M059J (cell line): ENCODE measurements around the gene PRPH. TPM values are rescaled to one million over a fixed set of nuclear protein-coding genes. Genes with fewer than 3 reads are reported as not detected.
A peak's percentile ranks its signal among the peaks of the same experiment; 100 is the strongest.
"Not testable (repeated sequence)": the region's sequence is repeated elsewhere in the genome, so short reads cannot be mapped to it uniquely, and the experiment has no call there.

ENCODE experiments used
- DNase-seq: peaks from one replicate; pipeline ENCODE4 v3.0.0-alpha.2; 2012; ENCODE audit warnings: low read depth
- total RNA-seq: library from RNA; depleted of rRNA; stranded (reverse); fragments of >200 nt; shearing (Covaris generic); gene quantifications from 2 replicates; pipeline ENCODE4 v1.2.3, GENCODE V29; 2014

The PRPH gene
- total RNA-seq, 1 experiment from 2014 or later = 0.12 TPM

DNA sequence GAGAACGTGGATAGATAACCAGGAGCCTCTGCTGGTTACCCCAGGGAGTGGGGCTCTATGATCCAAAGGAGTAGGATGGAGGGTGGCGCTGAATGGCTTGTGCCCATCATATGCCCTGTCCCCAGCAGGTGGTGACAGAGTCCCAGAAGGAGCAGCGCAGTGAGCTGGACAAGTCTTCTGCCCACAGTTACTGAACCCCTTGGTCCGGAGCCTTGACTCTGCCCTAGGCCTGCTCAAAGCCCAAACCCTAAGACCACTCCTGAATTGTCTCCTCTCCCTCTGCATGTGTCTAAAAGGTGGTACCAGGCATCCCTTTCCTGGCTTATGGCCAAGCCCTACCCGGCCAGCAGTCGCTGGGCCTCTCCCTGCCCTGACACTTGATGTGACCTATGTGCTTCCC lies 3.2 kb downstream of the PRPH start:
- DNase-seq = no peak

DNA sequence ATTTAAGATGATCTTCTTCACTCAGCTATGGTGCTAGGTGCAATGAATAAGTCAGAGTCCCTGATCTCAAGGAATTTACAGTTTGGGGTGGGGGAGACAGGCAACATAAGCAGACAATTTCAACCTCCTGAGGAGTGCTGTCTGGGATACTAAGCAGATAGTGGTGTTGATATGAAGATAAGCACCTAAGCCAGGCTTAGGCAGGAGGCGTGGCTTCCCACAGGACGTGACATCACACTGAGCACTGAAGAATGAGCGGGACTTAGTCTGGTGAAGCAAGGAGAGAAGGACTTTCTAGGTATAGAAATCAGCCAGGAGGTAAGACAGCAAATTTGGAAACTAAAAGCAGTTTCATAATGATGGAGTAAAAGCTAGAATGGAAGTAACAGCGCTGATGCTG lies 6.8 kb downstream of the PRPH start:
- no peak for DNase-seq

GRCh38 chr12:49304161-49304560 lies 9.2 kb downstream of the PRPH start:
- DNase-seq = peak; percentile 22

DNA sequence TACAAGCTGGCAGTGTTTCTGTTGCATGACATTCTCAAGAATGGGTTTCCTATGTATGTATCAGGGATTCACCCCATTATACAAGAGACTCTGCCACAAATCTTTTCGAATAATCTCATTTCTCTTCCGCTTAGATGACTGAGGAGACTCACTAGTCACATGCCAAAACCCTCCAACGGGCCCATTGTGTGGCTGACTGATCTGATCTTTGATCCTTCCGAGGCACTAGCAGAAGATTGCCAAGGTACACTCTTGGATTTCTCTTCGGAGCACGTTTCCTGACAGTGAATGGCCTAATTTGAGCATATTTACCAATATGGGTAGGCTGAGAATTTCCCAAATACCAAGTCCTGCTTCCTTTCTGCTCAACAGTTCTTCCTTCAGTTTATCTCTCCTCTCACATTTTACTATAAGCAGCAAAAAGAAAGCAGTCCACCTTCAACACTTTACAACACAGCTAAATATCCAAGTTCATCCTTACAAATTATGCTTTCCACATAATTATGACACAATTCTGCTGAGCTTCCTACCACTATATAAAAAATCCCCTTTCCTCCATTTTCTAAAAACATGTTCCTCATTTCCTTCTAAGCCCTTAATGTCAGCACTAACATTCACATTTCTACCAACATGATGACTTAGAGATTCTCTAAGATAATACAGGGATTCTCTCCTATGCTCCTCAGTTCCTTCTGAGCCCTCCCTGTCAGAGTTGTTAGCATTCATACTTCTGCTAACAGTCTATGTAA lies 11.0 kb downstream of the PRPH start:
- DNase-seq = no peak

- no peak for DNase-seq
Measured at GRCh38 chr12:49309386-49309785, 14.4 kb downstream of the PRPH start.

GRCh38 chr12:49310451-49311000 lies 15.6 kb downstream of the PRPH start:
- not testable (repeated sequence) for DNase-seq

DNA sequence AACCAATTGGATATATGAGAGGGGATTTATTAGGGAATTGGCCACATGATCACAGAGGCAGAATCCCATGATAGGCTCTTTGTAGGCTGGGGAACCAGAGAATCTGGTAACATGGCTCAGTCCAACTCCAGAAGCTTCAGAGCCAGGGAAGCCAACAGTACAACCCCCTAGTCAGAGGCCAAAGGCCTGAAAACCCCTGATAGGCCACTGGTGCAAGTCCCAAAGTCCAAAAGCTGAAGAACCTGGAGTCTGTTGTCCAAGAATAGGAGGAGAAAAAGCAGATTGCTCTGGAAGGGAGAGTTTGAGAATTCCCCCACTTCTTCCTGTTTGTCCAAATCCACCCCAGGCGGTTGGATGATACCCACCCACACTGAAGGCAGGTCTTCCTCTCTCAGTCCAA lies 19.9 kb downstream of the PRPH start:
- no peak for DNase-seq

DNA sequence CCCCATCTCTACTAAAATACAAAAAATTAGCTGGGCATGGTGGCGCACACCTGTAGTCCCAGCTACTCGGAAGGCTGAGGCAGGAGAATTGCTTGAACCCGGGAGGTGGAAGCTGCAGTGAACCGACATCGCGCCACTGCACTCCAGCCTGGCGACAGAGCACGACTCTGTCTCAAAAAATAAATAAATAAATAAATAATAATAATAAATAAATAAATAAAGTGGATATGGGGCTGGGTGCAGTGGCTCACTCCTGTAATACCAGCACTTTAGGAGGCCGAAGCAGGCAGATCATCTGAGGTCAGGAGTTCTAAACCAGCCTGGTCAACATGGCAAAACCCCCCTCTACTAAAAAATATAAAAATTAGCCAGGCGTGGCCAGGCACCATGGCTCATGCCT lies 22.2 kb downstream of the PRPH start:
- not testable (repeated sequence) for DNase-seq

DNA sequence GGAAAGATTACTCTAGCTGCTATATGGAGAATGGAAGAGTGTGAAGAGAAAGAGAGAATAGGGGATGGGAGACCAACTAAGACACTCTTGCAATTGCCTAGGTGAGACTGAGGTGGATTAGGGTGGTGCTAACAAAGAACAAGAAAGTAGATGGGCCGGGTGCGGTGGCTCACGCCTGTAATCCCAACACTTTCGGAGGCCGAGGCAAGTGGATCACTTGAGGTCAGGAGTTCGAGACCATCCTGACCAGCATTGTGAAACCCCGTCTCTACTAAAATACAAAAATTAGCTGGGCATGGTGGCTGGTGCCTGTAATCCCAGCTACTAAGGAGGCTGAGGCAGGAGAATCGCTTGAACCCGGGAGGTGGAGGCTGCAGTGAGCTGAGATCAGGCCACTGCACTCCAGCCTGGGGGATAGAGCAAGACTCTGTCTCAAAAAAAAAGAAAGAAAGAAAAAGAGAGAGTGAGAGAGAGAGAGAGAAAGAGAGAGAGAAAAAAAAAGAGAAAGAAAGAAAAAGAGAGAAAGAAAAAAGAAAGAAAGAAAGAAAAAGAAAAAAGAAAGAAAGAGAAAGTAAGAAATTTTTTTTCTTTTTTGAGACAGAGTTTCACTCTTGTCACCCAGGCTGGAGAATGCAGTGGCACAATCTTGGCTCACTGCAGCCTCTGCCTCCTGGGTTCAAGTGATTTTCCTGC lies 25.6 kb downstream of the PRPH start:
- DNase-seq = not testable (repeated sequence)

DNA sequence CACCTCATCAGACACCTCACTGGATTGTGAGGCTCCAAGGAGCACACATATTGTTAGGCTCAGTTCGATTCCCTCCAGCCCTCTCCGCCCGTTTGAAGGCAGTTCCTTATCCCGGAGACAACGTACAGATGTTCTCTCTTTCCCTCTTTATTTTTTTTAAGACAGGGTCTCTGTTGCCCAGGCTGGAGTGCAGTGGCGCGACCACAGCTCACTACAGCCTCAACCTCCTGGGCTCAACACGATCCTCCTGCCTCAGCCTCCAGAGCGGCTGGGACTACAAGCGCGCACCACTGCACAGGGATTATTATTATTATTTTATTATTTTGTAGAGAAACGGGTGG lies 27.4 kb downstream of the PRPH start:
- DNase-seq = no peak

- DNase-seq = peak; percentile 98
Measured at GRCh38 chr12:49322708-49323523, 28.0 kb downstream of the PRPH start, which contains the start of gene TROAP. TSS of gene TROAP (plus strand) at chr12:49323255. CDS start at chr12:49323609, 354 bp downstream.

DNA sequence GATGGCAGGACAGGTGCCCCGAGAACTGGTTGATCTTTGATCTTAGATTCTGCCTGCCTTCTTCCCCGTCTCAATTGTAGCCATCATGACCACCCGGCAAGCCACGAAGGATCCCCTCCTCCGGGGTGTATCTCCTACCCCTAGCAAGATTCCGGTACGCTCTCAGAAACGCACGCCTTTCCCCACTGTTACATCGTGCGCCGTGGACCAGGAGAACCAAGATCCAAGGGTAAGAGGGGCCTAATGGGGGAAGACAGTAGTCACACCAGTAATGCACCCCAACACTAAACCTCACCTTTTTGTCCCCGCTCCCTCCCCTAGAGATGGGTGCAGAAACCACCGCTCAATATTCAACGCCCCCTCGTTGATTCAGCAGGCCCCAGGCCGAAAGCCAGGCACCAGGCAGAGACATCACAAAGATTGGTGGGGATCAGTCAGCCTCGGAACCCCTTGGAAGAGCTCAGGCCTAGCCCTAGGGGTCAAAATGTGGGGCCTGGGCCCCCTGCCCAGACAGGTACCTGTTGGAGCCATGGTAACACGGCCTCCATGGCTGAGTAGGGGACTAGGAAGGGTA lies 28.7 kb downstream of the PRPH start:
- DNase-seq = no peak

- no peak for DNase-seq
Measured at GRCh38 chr12:49325606-49326005, 30.7 kb downstream of the PRPH start.

GRCh38 chr12:49327368-49327767 lies 32.4 kb downstream of the PRPH start:
- no peak for DNase-seq

DNA sequence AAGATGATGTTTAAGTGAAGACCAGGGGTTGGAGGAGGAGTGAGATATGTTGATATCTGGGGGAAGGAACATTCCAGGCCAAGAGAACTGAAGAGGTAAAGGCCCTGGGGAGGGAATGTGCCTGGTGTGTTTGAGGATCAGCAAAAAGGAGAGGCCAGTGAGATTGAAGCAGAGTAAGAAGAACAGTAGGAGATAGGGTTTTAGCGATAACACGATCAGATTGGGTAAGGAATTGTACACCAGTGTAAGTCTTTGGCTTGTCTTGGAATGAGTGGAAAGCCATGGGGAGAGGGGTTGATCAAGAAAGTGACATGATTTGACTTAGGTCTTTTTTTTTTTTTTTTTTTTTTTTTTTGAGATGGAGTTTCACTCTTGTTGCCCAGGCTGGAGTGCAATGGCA lies 32.9 kb downstream of the PRPH start:
- DNase-seq = no peak

GRCh38 chr12:49328816-49329215 lies 33.9 kb downstream of the PRPH start:
- DNase-seq = no peak

- DNase-seq = no peak
Measured at GRCh38 chr12:49330032-49330619, 35.2 kb downstream of the PRPH start.

- no peak for DNase-seq
Measured at GRCh38 chr12:49330631-49331379, 35.9 kb downstream of the PRPH start.

DNA sequence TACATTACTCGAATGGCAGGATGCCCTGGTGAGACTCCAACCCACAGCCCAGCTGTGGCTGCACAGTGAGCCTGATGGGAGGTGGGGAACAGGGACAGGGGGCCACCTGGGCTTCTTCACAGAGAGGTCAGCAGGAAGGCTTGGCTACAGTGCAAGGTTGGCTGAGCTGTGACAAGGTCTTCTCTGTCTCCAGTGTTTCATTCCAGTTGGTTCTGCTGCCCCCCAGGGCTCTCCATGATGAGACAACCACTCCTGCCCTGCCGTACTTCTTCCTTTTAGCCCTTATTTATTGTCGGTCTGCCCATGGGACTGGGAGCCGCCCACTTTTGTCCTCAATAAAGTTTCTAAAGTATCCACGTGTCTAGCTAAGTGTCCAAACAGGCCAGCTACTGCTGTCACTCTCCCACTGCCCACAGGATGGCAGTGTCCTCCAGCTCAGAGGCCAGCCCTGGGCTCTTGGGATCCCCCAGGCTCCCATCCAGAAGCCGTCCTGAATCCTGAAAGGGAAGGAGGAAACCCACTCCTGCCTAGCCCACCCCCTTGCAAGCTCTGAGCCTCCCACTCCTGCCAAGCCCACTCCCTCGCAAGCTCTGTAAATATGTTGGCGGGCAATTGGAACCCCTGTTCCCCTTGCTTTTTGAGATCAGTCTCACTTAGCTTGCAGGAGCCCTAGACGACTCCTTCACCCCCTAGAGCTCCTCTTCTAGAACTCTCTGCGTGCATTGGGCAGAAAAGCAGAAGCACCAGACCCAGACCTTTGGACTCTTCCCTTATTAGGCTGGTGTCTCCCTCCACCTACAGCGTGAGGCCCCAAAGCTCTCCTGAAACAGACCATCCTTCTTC lies 36.7 kb downstream of the PRPH start:
- peak; percentile 62 for DNase-seq

DNA sequence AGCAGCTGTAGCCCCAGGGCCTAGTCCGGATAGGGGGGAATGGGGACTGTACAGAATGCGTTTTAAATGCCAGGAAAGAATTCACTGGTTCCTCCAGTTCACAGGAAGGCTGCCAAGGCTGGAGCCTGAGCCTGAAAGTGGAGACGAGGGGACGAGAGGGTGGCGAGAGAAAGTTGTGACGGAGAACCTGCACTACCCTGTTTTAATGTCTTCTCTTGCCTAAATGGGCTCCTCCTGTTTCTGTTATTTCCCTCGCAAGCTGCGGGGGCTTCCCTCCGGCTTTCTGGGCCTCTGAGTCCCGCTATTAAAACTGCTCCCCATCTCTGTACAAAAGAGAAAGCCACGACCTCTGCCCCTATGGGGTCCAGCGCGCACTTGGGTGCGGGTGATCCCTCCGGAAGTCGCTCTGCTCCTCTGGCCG lies 37.5 kb downstream of the PRPH start:
- no peak for DNase-seq
